C4-2B (cell line): ENCODE results near the gene RALGAPA2.

Experiments
- ZFX ChIP-seq: fragments of 450-650 bp; IDR thresholded peaks from 2 replicates; pipeline ENCODE4 v1.6.1; 2017
- TF ChIP-seq, protein P1 (sequence below): fragments of 450-650 bp; conservative IDR thresholded peaks from 2 replicates; pipeline ENCODE4 v1.5.1; 2017; ENCODE audit warnings: mild to moderate bottlenecking

DNA sequence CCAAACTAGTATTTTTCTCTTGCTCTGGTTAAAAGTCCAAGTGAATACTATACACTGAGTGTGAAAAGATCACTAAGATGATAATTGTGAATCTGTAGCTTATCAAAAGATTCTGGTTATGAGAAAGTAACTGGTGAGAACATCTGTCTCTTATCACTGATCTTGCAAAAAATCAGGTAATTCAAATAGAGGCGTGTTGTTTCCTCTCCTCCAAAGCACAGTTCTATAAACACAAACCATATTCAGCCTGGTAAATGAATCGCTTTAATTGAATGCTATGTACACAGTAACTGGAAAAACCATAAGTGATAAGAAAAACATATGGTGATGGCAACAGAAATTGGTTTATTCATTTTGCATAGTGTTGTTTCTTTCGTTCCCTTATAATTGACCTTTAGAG, 161.0 kb downstream of the RALGAPA2 start:
- TF ChIP-seq, protein P1, sequence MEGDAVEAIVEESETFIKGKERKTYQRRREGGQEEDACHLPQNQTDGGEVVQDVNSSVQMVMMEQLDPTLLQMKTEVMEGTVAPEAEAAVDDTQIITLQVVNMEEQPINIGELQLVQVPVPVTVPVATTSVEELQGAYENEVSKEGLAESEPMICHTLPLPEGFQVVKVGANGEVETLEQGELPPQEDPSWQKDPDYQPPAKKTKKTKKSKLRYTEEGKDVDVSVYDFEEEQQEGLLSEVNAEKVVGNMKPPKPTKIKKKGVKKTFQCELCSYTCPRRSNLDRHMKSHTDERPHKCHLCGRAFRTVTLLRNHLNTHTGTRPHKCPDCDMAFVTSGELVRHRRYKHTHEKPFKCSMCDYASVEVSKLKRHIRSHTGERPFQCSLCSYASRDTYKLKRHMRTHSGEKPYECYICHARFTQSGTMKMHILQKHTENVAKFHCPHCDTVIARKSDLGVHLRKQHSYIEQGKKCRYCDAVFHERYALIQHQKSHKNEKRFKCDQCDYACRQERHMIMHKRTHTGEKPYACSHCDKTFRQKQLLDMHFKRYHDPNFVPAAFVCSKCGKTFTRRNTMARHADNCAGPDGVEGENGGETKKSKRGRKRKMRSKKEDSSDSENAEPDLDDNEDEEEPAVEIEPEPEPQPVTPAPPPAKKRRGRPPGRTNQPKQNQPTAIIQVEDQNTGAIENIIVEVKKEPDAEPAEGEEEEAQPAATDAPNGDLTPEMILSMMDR: no peak
- TF ChIP-seq ZFX: no peak
